ENCODE results near the gene SLC10A4. TPM values are rescaled to one million over a fixed set of nuclear protein-coding genes. Genes with fewer than 3 reads are reported as not detected.

Gene SLC10A4
- total RNA-seq, 2 experiments from 2014 or later: not detected

GRCh38 chr4:48490680-48491513 lies 7.8 kb downstream of the SLC10A4 start:
- Mint-ChIP-seq H3K4me1 (ENCODE audit: low read depth) (peaks cover 2% of the 10 kb centered on the region), H3K36me3 (ENCODE audit: low read depth) (no peaks in the 10 kb centered on the region), H3K27ac (no peak overlapping the region), H3K27me3 (ENCODE audit: low read depth) (peaks cover 43% of the 10 kb centered on the region), H3K9me3 (ENCODE audit: insufficient read depth) (no peaks in the 10 kb centered on the region), H3K4me3 (no peak overlapping the region)
- peak; percentile 31 for ATAC-seq
- DNase-seq: no peak
- POLR2A ChIA-PET: no interaction called here
- CTCF ChIA-PET: no interaction called here

- peaks cover 2% of the 10 kb centered on the region for H3K4me1 Mint-ChIP-seq (ENCODE audit: low read depth)
- peaks cover 40% of the 10 kb centered on the region for H3K27me3 Mint-ChIP-seq (ENCODE audit: low read depth)
- no peaks in the 10 kb centered on the region for H3K9me3 Mint-ChIP-seq (ENCODE audit: insufficient read depth)
- H3K4me3 Mint-ChIP-seq: no peak overlapping the region
- DNase-seq (no peak), ATAC-seq (no peak)
- CTCF ChIA-PET: no interaction called here
- POLR2A ChIA-PET: no interaction called here
- no peaks in the 10 kb centered on the region for H3K36me3 Mint-ChIP-seq (ENCODE audit: low read depth)
- no peak overlapping the region for H3K27ac Mint-ChIP-seq
Observed at GRCh38 chr4:48491514-48492176, 8.5 kb downstream of the SLC10A4 start.

DNA sequence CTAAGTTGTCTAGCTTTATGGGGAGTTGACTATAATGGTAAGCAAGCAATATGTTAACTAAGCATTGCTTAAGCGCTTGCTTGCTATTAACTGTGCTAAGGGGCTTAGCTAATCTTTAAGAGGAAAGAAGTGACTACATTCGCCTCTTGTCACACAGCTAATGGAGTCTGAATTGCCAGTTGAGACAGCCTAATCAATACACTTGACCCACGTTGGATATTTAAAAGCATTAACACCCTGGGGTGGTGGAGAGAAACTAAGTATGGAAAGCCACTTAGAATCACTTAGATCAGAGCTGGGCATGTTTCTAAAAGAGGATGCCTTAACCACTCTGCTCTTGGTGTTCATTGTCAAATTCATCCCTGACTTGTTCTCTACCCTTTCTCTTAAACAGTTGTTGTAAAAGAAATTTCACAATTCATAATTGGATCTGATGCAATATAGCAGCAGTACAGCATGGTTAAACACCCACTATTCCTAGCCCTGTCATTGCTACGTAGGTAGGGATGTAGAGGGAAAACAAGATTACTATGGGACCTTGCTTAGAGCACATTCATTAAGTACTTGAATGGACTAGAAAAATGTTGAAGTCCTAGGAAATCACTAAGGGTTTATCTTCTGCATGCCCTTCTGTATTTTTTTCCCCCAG lies 10.4 kb downstream of the SLC10A4 start:
- Mint-ChIP-seq H3K27me3 (ENCODE audit: low read depth) (peaks cover 25% of the 10 kb centered on the region), H3K4me3 (no peak overlapping the region), H3K9me3 (ENCODE audit: insufficient read depth) (no peaks in the 10 kb centered on the region), H3K27ac (no peak overlapping the region), H3K4me1 (ENCODE audit: low read depth) (peaks cover 2% of the 10 kb centered on the region), H3K36me3 (ENCODE audit: low read depth) (peaks cover 3% of the 10 kb centered on the region)
- CTCF ChIA-PET: interaction anchor here (1.2 kb wide), 1 partner anchor 9 kb away, joined by 5 read pairs; no protein-coding TSS in a partner anchor
- POLR2A ChIA-PET: no interaction called here
- no peak for ATAC-seq
- DNase-seq: no peak

GRCh38 chr4:48495941-48496340 lies 12.8 kb downstream of the SLC10A4 start:
- Mint-ChIP-seq H3K27me3 (ENCODE audit: low read depth) (peaks cover 12% of the 10 kb centered on the region), H3K4me1 (ENCODE audit: low read depth) (peaks cover 3% of the 10 kb centered on the region), H3K9me3 (ENCODE audit: insufficient read depth) (no peaks in the 10 kb centered on the region), H3K36me3 (ENCODE audit: low read depth) (peaks cover 16% of the 10 kb centered on the region), H3K4me3 (no peak overlapping the region), H3K27ac (no peak overlapping the region)
- ChIA-PET POLR2A (no interaction called here), CTCF (no interaction called here)
- no peak for DNase-seq
- ATAC-seq: no peak

GRCh38 chr4:48498895-48499294 lies 15.8 kb downstream of the SLC10A4 start:
- no peak for DNase-seq
- CTCF ChIA-PET: no interaction called here
- Mint-ChIP-seq H3K9me3 (ENCODE audit: insufficient read depth) (no peaks in the 10 kb centered on the region), H3K4me1 (ENCODE audit: low read depth) (peaks cover 3% of the 10 kb centered on the region), H3K27ac (no peak overlapping the region), H3K27me3 (ENCODE audit: low read depth) (no peaks in the 10 kb centered on the region), H3K36me3 (ENCODE audit: low read depth) (peaks cover 21% of the 10 kb centered on the region), H3K4me3 (no peak overlapping the region)
- no peak for ATAC-seq
- POLR2A ChIA-PET: no interaction called here

DNA sequence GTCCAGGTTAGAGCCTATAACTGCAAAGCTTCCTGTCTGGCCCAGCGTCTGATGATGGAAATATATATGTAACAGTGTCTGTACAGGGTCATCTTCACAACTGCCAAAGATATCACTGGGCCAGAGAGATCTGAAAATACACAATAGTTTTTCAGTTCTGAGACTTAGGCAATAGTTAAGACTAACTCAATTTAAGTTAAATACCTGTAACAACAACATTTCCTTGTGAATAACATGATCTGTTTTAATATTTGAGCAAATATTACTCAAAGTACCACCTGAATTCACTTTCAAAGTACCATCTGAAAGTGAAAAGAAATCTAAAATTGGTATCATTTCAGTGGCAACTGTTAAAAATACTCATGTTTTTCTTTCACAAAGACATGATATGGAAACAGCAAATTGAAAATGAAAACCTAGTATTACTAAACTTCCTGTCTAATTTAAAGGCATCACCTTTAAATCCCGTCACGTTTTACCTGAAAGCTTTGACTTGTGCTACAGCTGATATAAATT lies 16.5 kb downstream of the SLC10A4 start:
- peaks cover 6% of the 10 kb centered on the region for H3K4me1 Mint-ChIP-seq (ENCODE audit: low read depth)
- H3K36me3 Mint-ChIP-seq (ENCODE audit: low read depth): peaks cover 21% of the 10 kb centered on the region
- H3K9me3 Mint-ChIP-seq (ENCODE audit: insufficient read depth): no peaks in the 10 kb centered on the region
- H3K27me3 Mint-ChIP-seq (ENCODE audit: low read depth): no peaks in the 10 kb centered on the region
- no peak overlapping the region for H3K27ac Mint-ChIP-seq
- ChIA-PET CTCF (no interaction called here), POLR2A (no interaction called here)
- DNase-seq: no peak
- H3K4me3 Mint-ChIP-seq: no peak overlapping the region
- ATAC-seq: no peak

DNA sequence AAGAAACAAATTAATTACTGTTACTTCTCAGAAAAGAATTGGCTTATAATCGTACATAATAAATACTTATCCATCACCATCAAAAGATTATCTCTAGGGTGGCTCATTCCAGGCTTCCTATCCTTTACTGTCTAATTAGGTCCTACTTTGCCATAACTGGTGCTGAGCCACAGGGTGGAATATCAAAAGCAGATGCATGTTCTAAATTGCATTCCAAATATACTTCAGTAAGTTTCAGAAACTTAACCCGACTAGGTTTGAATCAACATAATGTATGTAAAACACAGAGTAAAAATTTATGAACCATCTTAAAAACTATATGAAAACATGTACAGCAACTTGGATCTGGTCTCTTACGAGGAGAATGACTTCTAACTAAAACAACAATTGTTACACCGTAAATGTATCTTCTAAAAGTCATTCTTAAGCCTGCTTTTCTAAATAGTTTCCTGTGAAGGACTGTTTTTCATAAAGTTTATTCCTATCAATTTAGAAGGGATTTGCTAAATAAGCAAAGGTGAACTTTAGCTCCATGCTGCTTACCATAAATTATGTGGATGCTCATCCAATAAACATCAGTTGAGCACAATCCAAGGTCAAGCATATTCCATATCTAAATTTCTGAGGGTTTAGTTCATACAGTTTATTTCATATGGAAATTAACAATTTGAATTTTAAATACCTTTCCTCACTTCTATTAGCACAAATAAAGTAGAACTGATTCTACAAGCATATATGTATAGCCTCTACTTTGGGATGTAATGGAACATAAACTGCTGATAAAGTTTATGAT lies 20.3 kb downstream of the SLC10A4 start:
- H3K27me3 Mint-ChIP-seq (ENCODE audit: low read depth): no peaks in the 10 kb centered on the region
- no peak for DNase-seq
- H3K36me3 Mint-ChIP-seq (ENCODE audit: low read depth): peaks cover 36% of the 10 kb centered on the region
- H3K27ac Mint-ChIP-seq: no peak overlapping the region
- H3K9me3 Mint-ChIP-seq (ENCODE audit: insufficient read depth): no peaks in the 10 kb centered on the region
- H3K4me1 Mint-ChIP-seq (ENCODE audit: low read depth): peaks cover 6% of the 10 kb centered on the region
- ChIA-PET POLR2A (interaction anchor here (0.6 kb wide), 1 partner anchor 379 kb away, joined by 3 read pairs; no protein-coding TSS in a partner anchor), CTCF (no interaction called here)
- no peak overlapping the region for H3K4me3 Mint-ChIP-seq
- no peak for ATAC-seq

DNA sequence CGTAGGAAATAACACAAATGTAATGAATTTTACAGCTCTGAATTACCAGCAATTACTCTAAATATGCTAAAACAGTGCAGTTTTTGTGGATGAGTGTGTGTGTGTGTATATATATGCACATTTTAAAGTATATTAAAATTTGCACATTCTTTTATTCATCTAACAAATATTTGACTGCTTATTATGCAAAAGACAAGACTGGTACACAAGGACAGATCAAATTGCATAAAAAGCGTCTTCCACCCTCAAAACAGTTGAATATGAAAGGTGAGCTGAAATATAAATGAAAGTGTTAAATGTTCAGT lies 20.8 kb downstream of the SLC10A4 start:
- Mint-ChIP-seq H3K4me3 (no peak overlapping the region), H3K36me3 (ENCODE audit: low read depth) (peaks cover 37% of the 10 kb centered on the region), H3K27me3 (ENCODE audit: low read depth) (no peaks in the 10 kb centered on the region), H3K9me3 (ENCODE audit: insufficient read depth) (no peaks in the 10 kb centered on the region), H3K4me1 (ENCODE audit: low read depth) (peaks cover 6% of the 10 kb centered on the region), H3K27ac (no peak overlapping the region)
- POLR2A ChIA-PET: interaction anchor here (0.6 kb wide), 1 partner anchor 380 kb away, joined by 3 read pairs; no protein-coding TSS in a partner anchor
- ATAC-seq (no peak), DNase-seq (no peak)
- CTCF ChIA-PET: no interaction called here

DNA sequence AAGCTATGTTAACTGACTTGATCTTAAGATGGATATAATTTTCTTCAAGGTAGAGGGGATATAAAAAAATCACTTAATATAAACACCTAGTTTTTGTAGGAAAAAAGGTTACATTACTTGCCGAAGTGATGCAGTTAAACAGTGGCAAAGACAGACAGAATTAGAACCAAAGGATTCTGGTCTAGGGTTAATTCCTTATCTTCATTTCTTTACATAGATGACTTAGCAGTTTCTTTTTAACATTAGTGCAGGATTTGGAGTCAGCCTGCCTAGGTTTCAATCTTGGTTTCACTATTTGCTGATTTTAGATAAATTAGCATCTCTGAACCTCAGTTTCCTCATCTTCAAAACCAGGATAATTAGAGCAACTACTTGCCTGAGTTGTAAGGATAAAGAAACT lies 21.2 kb downstream of the SLC10A4 start:
- ChIA-PET CTCF (no interaction called here), POLR2A (no interaction called here)
- peaks cover 36% of the 10 kb centered on the region for H3K36me3 Mint-ChIP-seq (ENCODE audit: low read depth)
- H3K4me3 Mint-ChIP-seq: no peak overlapping the region
- H3K27me3 Mint-ChIP-seq (ENCODE audit: low read depth): no peaks in the 10 kb centered on the region
- H3K9me3 Mint-ChIP-seq (ENCODE audit: insufficient read depth): no peaks in the 10 kb centered on the region
- H3K4me1 Mint-ChIP-seq (ENCODE audit: low read depth): peaks cover 5% of the 10 kb centered on the region
- no peak for DNase-seq
- no peak for ATAC-seq
- no peak overlapping the region for H3K27ac Mint-ChIP-seq

DNA sequence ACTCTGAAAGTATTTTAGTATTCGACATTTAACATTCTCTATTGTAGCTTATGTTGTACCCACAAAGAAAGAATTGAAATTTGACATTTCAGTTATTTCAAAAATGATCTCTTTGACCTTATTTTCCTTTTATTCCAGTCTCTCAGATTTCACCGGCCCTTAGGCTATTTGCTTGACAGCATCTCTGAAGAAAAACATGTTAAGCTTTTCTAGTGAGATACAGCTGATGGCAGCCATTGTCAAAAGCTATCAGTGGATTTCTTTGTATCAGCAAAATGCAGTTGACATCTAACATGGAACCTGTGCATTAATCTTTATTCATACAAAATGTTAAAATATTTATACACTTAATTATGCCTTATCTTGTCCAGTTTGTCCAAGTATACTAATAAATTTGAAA lies 23.6 kb downstream of the SLC10A4 start:
- ATAC-seq: no peak
- H3K9me3 Mint-ChIP-seq (ENCODE audit: insufficient read depth): no peaks in the 10 kb centered on the region
- ChIA-PET CTCF (no interaction called here), POLR2A (no interaction called here)
- no peak for DNase-seq
- no peaks in the 10 kb centered on the region for H3K27me3 Mint-ChIP-seq (ENCODE audit: low read depth)
- no peak overlapping the region for H3K27ac Mint-ChIP-seq
- H3K36me3 Mint-ChIP-seq (ENCODE audit: low read depth): peaks cover 36% of the 10 kb centered on the region
- peaks cover 3% of the 10 kb centered on the region for H3K4me1 Mint-ChIP-seq (ENCODE audit: low read depth)
- no peak overlapping the region for H3K4me3 Mint-ChIP-seq

- ATAC-seq (no peak), DNase-seq (no peak)
- ChIA-PET CTCF (interaction anchor here (0.6 to 1.5 kb wide), 5 partner anchors 8 to 184 kb away, joined by 3 to 4 read pairs (median 3); no protein-coding TSS in a partner anchor), POLR2A (no interaction called here)
- no peaks in the 10 kb centered on the region for H3K27me3 Mint-ChIP-seq (ENCODE audit: low read depth)
- H3K27ac Mint-ChIP-seq: no peak overlapping the region
- peaks cover under 1% of the 10 kb centered on the region for H3K4me1 Mint-ChIP-seq (ENCODE audit: low read depth)
- H3K36me3 Mint-ChIP-seq (ENCODE audit: low read depth): peaks cover 53% of the 10 kb centered on the region
- H3K9me3 Mint-ChIP-seq (ENCODE audit: insufficient read depth): no peaks in the 10 kb centered on the region
- no peak overlapping the region for H3K4me3 Mint-ChIP-seq
Observed at GRCh38 chr4:48509543-48509942, 26.4 kb downstream of the SLC10A4 start.

Measured in activated CD8-positive, alpha-beta T cell treated with anti-CD3 and anti-CD28 coated beads, Interleukin-2, amount 10 ng/mL, durations not matched to agents 7 days and 5 days (primary cell).